HepG2 (cell line): ENCODE data around the gene MRPL36.

Experiments used
- CBX2 ChIP-seq, 2 experiments: fragments of 200-600 bp in 1 of 2; sonication (generic); formaldehyde crosslinking in 1 of 2; IDR thresholded peaks; 2 replicates each; pipeline versions ENCODE4 v1.7.0 to v1.8.1; 2018 to 2022; ENCODE audit warnings: low read depth in 2 of 2, low read length in 1 of 2, mild to moderate bottlenecking in 1 of 2, missing genetic modification reagents in 1 of 2
- PCBP1 ChIP-seq: fragments of 200-400 bp; formaldehyde crosslinking; IDR thresholded peaks from 2 replicates; pipeline ENCODE4 v1.6.1; 2017; ENCODE audit warnings: mild to moderate bottlenecking, low read depth, low read length, borderline replicate concordance
- POLR2A ChIP-seq, 2 experiments: IDR thresholded peaks; 2 replicates each; pipeline ENCODE4 v1.6.1; 2011; ENCODE audit warnings: low read depth in 2 of 2, low read length in 2 of 2, mild to moderate bottlenecking in 1 of 2, moderate library complexity in 1 of 2; ENCODE audit not compliant: insufficient read depth in 1 of 2
- RFX1 ChIP-seq: fragments of 450-650 bp; IDR thresholded peaks from 2 replicates; pipeline ENCODE4 v1.6.1; 2017
- ZNF792 ChIP-seq: IDR thresholded peaks from 2 replicates; pipeline ENCODE4 v1.6.1; 2016
- ZSCAN20 ChIP-seq: sonication (generic); formaldehyde crosslinking; IDR thresholded peaks from 2 replicates; pipeline ENCODE4 v1.4.0; 2020; ENCODE audit warnings: missing genetic modification reagents, mild to moderate bottlenecking, borderline replicate concordance
- ZZZ3 ChIP-seq: sonication (generic); formaldehyde crosslinking; IDR thresholded peaks from 2 replicates; pipeline ENCODE4 v1.4.0; 2020; ENCODE audit warnings: missing genetic modification reagents, mild to moderate bottlenecking, borderline replicate concordance
- TF ChIP-seq, protein P1 (sequence below): sonication (generic); formaldehyde crosslinking; IDR thresholded peaks from 2 replicates; pipeline ENCODE4 v1.5.0; 2020; ENCODE audit warnings: mild to moderate bottlenecking, missing genetic modification reagents, moderate library complexity
- TF ChIP-seq, protein P2 (sequence below): sonication (generic); formaldehyde crosslinking; IDR thresholded peaks from 2 replicates; pipeline ENCODE4 v1.4.0; 2020; ENCODE audit warnings: missing genetic modification reagents
- TF ChIP-seq, protein P3 (sequence below): sonication (generic); formaldehyde crosslinking; IDR thresholded peaks from 2 replicates; pipeline ENCODE4 v1.8.0; 2022; ENCODE audit warnings: mild to moderate bottlenecking, missing genetic modification reagents
- TF ChIP-seq, protein P4 (sequence below): sonication (generic); formaldehyde crosslinking; IDR thresholded peaks from 2 replicates; pipeline ENCODE4 v1.8.1; 2023; ENCODE audit warnings: missing genetic modification reagents, inconsistent platforms, borderline replicate concordance
- TF ChIP-seq, protein P5 (sequence below): sonication (generic); formaldehyde crosslinking; IDR thresholded peaks from 2 replicates; pipeline ENCODE4 v1.4.0; 2020; ENCODE audit warnings: mild to moderate bottlenecking, missing genetic modification reagents

DNA sequence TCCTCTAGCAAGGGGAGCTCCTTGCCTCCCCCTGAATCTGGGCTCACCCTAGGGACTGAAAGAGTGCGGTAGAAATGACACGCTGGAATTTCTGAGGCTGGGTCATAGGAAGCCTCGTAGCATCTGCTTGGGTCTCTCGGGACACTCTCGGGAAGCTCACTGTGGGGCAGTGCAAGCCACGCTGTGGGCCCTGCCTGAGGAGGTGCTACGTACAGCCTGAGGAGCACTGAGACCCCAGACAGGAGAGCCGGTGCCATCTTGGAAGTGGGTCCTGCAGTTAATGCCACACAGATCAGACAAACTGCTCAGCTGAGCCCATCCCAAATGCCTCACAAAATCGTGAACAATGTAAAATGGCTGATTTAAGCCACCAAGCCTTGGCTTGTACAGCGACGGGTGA is 1.8 kb downstream of the MRPL36 start:
- TF ChIP-seq, protein P1, sequence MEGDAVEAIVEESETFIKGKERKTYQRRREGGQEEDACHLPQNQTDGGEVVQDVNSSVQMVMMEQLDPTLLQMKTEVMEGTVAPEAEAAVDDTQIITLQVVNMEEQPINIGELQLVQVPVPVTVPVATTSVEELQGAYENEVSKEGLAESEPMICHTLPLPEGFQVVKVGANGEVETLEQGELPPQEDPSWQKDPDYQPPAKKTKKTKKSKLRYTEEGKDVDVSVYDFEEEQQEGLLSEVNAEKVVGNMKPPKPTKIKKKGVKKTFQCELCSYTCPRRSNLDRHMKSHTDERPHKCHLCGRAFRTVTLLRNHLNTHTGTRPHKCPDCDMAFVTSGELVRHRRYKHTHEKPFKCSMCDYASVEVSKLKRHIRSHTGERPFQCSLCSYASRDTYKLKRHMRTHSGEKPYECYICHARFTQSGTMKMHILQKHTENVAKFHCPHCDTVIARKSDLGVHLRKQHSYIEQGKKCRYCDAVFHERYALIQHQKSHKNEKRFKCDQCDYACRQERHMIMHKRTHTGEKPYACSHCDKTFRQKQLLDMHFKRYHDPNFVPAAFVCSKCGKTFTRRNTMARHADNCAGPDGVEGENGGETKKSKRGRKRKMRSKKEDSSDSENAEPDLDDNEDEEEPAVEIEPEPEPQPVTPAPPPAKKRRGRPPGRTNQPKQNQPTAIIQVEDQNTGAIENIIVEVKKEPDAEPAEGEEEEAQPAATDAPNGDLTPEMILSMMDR (CRISPR knock-in tag), result no peak
- TF ChIP-seq ZSCAN20 (CRISPR knock-in tag) (no peak), CBX2 (IDR thresholded peaks at IDR 0.05; ENCODE audit: low read depth, low read length) (no peak), CBX2 (CRISPR knock-in tag; IDR thresholded peaks at IDR 0.05; ENCODE audit: low read depth) (no peak), POLR2A (IDR thresholded peaks at IDR 0.05; ENCODE audit: insufficient read depth in 1 of 2, low read depth in 2 of 2, low read length in 2 of 2) (no peak), PCBP1 (no peak), RFX1 (no peak), ZZZ3 (CRISPR knock-in tag) (no peak), ZNF792 (CRISPR knock-in tag) (no peak)
- TF ChIP-seq, protein P2, sequence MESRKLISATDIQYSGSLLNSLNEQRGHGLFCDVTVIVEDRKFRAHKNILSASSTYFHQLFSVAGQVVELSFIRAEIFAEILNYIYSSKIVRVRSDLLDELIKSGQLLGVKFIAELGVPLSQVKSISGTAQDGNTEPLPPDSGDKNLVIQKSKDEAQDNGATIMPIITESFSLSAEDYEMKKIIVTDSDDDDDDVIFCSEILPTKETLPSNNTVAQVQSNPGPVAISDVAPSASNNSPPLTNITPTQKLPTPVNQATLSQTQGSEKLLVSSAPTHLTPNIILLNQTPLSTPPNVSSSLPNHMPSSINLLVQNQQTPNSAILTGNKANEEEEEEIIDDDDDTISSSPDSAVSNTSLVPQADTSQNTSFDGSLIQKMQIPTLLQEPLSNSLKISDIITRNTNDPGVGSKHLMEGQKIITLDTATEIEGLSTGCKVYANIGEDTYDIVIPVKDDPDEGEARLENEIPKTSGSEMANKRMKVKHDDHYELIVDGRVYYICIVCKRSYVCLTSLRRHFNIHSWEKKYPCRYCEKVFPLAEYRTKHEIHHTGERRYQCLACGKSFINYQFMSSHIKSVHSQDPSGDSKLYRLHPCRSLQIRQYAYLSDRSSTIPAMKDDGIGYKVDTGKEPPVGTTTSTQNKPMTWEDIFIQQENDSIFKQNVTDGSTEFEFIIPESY (CRISPR knock-in tag), result no peak
- TF ChIP-seq, protein P3, sequence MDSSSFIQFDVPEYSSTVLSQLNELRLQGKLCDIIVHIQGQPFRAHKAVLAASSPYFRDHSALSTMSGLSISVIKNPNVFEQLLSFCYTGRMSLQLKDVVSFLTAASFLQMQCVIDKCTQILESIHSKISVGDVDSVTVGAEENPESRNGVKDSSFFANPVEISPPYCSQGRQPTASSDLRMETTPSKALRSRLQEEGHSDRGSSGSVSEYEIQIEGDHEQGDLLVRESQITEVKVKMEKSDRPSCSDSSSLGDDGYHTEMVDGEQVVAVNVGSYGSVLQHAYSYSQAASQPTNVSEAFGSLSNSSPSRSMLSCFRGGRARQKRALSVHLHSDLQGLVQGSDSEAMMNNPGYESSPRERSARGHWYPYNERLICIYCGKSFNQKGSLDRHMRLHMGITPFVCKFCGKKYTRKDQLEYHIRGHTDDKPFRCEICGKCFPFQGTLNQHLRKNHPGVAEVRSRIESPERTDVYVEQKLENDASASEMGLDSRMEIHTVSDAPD (CRISPR knock-in tag), result no peak
- TF ChIP-seq, protein P4, sequence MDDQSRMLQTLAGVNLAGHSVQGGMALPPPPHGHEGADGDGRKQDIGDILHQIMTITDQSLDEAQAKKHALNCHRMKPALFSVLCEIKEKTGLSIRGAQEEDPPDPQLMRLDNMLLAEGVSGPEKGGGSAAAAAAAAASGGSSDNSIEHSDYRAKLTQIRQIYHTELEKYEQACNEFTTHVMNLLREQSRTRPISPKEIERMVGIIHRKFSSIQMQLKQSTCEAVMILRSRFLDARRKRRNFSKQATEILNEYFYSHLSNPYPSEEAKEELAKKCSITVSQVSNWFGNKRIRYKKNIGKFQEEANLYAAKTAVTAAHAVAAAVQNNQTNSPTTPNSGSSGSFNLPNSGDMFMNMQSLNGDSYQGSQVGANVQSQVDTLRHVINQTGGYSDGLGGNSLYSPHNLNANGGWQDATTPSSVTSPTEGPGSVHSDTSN (CRISPR knock-in tag), result no peak
- TF ChIP-seq, protein P5, sequence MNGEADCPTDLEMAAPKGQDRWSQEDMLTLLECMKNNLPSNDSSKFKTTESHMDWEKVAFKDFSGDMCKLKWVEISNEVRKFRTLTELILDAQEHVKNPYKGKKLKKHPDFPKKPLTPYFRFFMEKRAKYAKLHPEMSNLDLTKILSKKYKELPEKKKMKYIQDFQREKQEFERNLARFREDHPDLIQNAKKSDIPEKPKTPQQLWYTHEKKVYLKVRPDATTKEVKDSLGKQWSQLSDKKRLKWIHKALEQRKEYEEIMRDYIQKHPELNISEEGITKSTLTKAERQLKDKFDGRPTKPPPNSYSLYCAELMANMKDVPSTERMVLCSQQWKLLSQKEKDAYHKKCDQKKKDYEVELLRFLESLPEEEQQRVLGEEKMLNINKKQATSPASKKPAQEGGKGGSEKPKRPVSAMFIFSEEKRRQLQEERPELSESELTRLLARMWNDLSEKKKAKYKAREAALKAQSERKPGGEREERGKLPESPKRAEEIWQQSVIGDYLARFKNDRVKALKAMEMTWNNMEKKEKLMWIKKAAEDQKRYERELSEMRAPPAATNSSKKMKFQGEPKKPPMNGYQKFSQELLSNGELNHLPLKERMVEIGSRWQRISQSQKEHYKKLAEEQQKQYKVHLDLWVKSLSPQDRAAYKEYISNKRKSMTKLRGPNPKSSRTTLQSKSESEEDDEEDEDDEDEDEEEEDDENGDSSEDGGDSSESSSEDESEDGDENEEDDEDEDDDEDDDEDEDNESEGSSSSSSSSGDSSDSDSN (CRISPR knock-in tag), result no peak
